Ecto neural progenitor cell (in vitro differentiated cells): ENCODE results near the gene CCDC85C.

Experiments used
- DNase-seq: peaks from one replicate; pipeline ENCODE4 v3.0.0-alpha.2; 2018; ENCODE audit warnings: low spot score

CCDC85C gene

GRCh38 chr14:99473458-99473857 is 130.5 kb downstream of the CCDC85C start:
- DNase-seq: no peak

- no peak for DNase-seq
Measured at GRCh38 chr14:99472937-99473336, 131.1 kb downstream of the CCDC85C start.

DNA sequence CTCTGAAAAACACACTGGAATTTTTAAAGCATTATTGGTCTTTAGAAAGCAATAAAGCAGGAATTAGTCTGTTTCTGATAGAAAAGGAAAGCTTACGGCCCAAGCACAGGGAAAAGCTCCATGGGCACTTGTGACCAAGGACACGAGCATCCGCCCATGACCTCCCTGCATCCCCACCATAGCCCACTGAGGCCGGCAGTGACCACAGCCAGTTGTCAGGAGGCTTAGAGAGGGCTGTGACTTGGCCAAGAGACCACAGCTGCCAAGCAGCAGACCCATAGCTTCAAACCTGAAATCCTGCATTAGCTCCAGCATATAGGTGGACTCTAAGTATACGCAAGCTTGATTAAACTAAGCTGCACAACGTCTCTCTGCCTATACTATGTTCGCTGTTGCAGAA is 132.3 kb downstream of the CCDC85C start:
- DNase-seq: no peak

DNA sequence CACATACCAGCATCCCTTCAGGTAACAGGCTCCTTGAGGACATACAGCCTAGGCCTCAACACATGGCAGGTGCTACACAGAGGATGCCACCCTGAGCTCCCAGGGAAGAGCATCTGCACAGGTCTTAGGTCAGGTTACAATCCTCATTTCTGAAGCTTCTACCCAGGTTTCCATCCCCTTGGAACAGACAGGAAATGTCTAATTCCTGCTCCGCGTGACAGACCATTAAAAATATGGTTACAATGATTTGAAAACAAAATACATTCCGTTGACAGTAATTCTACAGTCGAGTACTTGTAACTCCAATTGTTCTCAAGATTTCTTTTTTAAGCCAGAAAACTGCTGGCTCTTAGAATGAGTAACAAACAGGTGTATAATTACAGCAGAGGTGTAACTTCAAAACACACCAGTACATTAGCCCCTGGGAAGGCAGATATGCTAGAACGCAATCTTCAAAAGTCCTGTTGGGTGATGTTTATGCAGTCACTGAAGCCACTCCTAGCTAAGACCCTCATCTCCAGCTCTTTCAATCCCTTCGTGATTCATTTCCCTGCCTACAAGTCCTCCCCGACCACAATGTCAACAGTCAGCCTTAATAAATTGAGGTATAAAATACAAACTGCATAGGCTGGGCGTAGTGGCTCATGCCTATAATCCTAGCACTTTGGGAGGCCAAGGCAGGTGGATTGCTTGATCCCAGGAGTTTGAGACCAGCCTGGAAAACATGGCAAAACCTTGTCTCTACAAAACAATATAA is 135.0 kb downstream of the CCDC85C start:
- no peak for DNase-seq

DNA sequence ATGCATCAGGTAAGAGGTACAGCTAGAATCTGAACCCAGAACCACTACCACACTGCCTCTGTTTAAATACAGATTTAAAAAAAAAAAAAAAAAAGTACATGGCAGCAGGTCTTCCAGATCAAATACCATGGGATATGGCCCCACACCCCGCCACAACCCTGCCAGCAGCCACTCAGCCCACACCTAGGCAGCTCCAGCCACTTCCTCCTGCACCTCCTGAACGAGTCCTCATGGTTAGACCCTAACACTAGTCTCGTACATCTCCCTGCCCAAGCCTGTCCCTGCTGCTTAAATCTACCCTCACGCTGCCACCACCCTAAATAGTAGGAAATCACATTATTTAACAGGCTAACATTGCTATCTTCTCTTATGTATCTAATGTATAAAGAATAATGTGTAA is 135.9 kb downstream of the CCDC85C start:
- DNase-seq: no peak

DNA sequence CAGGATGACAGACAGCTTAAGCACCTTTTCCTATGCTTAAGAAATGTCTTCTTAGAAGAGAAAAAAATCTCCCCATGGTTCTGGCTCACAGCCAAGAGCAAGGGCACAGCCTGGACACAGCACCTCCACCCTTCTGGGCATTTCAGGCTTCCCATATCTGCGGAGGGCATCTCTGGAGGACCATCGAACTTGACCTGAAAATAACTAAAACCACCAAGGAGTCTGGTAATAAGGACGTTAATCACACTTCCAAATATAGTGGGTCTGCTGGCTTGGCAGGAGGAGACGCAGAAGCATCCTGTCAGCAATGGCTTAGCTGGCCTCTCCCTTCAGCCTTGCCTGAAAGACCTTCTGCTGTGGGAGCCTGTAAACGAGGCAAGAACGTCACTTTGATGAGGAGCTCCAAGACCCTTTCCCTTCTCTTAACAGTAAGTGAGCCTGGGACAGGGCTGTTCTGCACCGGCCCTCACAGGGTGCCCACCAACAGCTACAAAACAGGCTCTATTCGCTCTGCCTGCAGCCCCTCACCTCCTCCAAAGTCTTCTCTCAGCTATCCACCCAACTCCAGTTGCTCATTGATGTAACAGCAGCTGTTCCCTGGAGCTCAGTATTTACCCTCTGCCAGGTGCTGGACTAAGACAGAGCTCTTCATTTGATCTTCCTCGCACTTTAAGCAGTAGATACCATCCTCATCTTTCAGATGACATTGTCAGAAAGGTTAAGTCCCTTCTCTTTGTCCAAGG is 136.5 kb downstream of the CCDC85C start:
- no peak for DNase-seq

GRCh38 chr14:99466758-99467157 is 137.2 kb downstream of the CCDC85C start:
- no peak for DNase-seq

DNA sequence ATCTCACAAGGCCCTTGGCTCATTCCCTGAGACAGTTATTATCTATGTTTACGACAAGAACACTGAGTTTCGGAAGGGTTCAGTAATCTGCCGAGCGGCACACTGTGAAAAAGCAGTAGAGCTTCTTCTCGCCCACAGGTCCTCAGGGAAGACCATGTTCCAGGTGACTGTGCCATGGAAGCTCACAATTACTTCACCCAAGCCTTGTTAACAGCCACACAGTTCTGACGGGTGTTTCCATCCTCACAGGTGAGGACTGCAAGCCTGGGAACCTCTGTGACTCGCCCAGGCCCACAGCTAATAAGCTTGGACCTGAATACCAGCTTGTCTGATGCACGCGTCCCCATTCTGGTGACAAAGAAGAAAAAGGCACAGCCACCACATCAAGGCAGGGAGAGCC is 138.7 kb downstream of the CCDC85C start:
- DNase-seq: no peak

- DNase-seq: no peak
Measured at GRCh38 chr14:99463974-99464373, 140.0 kb downstream of the CCDC85C start.

GRCh38 chr14:99462210-99462609 is 141.8 kb downstream of the CCDC85C start:
- DNase-seq: no peak

DNA sequence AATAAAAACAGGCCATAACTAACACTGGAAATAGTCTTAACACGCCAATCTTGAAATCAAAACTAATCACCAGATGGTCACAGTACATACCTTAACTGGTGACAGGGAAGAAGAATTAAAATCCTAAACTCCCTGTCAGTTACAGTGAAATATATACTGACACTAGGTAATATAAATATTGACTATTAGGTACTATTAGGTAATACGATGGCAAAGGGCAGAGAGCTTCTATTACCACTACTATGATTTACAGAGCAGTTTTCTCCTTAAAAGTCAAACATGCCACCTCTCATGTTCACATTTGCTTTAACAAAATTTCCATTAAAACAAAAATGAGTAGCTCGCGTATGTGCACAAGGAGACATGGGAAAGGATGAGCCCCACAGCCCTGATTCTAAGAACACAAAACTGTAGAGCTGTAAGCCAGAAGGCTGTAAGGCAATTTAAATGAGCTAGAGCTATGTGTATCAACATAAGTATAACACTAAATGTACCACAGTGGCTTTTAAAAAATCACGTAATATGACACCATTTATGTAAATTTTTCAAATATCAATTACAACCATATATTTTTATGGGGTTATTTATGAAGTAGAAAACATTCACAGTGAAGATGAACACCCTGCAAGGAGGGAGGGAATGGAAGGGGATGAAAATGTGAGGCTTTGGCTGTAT is 142.5 kb downstream of the CCDC85C start:
- no peak for DNase-seq

- DNase-seq: no peak
Measured at GRCh38 chr14:99460793-99461192, 143.2 kb downstream of the CCDC85C start.

GRCh38 chr14:99459481-99460100 is 144.4 kb downstream of the CCDC85C start:
- peak; percentile 20 for DNase-seq

DNA sequence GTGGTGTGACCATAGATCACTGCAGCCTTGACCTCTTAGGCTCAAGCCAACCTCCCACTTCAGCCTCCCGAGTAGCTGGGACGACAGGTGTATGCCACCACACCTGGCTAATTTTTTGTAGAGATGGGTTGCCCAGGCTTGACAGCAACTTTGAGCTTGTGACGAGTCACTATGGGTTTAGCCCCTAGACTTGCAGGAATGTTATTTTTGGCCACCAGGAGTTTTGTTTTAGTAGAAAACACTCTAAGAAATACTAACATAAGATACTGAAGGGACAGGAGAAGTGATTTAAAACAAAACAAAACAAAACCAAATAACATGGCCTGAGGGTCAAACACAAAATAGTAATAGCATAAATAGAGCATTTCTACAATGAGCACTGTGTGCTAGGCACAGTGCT is 149.8 kb downstream of the CCDC85C start:
- DNase-seq: no peak

- no peak for DNase-seq
Measured at GRCh38 chr14:99452968-99453367, 151.0 kb downstream of the CCDC85C start.

DNA sequence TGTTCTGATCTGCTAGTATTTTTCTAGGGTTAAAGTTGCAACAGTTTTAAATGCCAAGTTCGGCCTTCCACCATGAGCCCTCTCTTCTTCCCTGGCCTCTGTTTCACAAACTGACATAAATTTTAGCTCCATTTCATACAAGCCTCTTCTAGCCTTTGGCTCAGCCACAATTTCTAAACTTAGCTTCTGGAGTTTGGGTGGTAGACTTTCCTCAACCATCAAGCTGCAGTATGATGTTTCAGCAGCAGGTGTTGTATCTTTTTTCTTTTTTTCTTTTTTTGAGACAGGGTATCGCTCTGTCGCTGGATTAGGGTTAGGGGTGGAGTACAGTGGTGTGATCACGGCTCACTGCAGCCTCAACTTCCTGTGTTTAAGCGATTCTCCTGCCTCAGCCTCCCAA is 152.8 kb downstream of the CCDC85C start:
- DNase-seq: no peak

DNA sequence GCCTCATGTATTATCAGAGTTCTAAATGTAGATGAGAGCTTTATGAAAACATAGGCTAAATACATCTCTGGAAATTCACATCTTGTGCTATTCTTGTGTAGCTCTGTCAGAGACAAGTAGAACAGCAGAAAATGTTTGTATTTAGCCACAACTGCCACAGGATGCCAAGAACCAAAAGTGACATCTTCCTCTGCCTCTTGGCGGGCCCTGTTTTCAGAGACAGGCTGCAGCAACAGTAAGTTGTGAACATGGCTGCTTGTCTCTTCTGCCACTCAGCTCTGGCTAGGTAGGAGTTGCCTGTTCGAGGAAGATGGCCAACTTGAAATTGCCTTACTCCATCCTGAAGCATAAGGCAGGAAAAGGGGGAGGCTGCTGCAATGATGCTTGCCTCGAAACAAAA is 153.7 kb downstream of the CCDC85C start:
- no peak for DNase-seq
